BLaER1 (cell line): Measurements from ENCODE around the gene GCDH.

Experiments used
- H3K27ac ChIP-seq: shearing (Covaris generic); formaldehyde crosslinking; 2 replicates; pipeline ENCODE4 v1.8.1; 2022
- H3K27me3 ChIP-seq: shearing (Covaris generic); formaldehyde crosslinking; 2 replicates; pipeline ENCODE4 v1.8.1; 2022
- H3K36me3 ChIP-seq: shearing (Covaris generic); formaldehyde crosslinking; 2 replicates; pipeline ENCODE4 v1.8.1; 2022
- H3K4me1 ChIP-seq: shearing (Covaris generic); formaldehyde crosslinking; 2 replicates; pipeline ENCODE4 v1.8.1; 2022
- H3K4me2 ChIP-seq: shearing (Covaris generic); formaldehyde crosslinking; 2 replicates; pipeline ENCODE4 v1.8.1; 2022
- H3K4me3 ChIP-seq: shearing (Covaris generic); formaldehyde crosslinking; 2 replicates; pipeline ENCODE4 v1.8.1; 2022
- H3K9ac ChIP-seq: shearing (Covaris generic); formaldehyde crosslinking; 2 replicates; pipeline ENCODE4 v1.8.1; 2022
- H3K9me3 ChIP-seq: shearing (Covaris generic); formaldehyde crosslinking; 2 replicates; pipeline ENCODE4 v1.8.1; 2022
- H4K20me1 ChIP-seq: shearing (Covaris generic); formaldehyde crosslinking; 2 replicates; pipeline ENCODE4 v1.8.1; 2022
- Cebpa-rat ChIP-seq: shearing (Covaris generic); IDR thresholded peaks from 2 replicates; pipeline ENCODE4 v1.8.1; 2022

GCDH gene

DNA sequence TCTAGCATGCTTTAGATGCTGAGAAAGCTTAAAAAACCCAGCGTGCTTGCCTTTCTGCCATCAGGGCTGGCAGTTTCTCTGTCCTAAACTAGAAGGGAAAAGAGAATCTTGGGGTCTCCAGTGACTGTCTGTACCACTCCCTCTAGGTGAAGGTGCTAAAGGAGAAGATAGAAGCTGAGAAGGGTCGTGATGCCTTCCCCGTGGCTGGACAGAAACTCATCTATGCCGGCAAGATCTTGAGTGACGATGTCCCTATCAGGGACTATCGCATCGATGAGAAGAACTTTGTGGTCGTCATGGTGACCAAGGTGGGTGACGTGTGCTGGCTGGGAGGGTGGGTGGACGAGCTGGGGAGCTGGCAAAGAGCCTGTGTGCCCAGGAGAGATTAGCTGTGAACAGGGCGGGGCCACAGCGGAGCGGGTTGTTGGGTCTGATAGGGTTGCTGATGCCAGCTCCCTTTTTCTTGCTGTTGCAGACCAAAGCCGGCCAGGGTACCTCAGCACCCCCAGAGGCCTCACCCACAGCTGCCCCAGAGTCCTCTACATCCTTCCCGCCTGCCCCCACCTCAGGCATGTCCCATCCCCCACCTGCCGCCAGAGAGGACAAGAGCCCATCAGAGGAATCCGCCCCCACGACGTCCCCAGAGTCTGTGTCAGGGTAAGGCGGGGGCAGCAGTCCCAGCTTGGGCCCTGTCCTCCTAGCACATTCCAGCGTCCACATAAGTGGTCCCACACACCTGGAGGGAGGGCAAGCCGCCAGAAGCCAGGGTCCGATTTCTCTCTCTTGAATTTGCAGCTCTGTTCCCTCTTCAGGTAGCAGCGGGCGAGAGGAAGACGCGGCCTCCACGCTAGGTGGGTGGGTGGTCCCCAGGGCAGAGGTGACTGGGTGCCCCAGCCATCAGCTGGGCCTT is 57.0 kb downstream of the GCDH start:
- peak overlapping the region; percentile 94; the same call in 1 of the 2 replicates for H3K9ac ChIP-seq

DNA sequence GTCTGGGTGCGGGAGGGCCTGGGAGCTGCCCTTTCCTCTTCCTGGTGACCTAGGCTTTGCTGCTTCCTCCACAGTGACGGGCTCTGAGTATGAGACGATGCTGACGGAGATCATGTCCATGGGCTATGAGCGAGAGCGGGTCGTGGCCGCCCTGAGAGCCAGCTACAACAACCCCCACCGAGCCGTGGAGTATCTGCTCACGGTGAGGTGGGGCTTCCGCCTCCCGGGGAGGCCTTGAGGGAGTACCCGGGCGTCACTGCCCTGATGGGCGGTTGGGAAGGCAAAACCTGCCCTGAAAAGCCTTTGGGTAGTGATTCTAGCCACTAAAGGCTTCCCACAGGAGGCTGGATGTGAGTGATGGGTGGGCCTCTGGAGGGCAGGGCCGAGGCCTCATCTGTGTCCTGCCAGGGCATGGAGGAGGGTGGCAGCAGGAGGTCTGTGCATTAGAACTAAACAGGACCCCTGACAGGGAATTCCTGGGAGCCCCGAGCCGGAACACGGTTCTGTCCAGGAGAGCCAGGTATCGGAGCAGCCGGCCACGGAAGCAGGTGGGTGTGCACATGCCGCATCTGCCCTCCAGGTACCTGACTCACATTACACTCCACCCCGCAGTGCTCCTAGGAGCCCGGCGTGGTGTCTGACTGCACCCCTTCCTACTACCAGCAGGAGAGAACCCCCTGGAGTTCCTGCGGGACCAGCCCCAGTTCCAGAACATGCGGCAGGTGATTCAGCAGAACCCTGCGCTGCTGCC is 57.8 kb downstream of the GCDH start:
- Histone ChIP-seq H3K9ac (no peak overlapping the region), H3K4me1 (peaks cover 70% of the 10 kb centered on the region), H4K20me1 (peaks cover 74% of the 10 kb centered on the region), H3K4me3 (no peak overlapping the region), H3K4me2 (no peak overlapping the region), H3K9me3 (no peaks in the 10 kb centered on the region), H3K27me3 (no peaks in the 10 kb centered on the region), H3K27ac (no peak overlapping the region), H3K36me3 (peaks cover 85% of the 10 kb centered on the region)
- no peak for TF ChIP-seq Cebpa-rat

More for the DNA sequence above, 57.0 kb downstream of the GCDH start:
- H3K4me1 ChIP-seq: peaks cover 71% of the 10 kb centered on the region
- peaks cover 85% of the 10 kb centered on the region for H3K36me3 ChIP-seq
- H3K4me3 ChIP-seq: no peak overlapping the region
- no peaks in the 10 kb centered on the region for H3K27me3 ChIP-seq
- TF ChIP-seq Cebpa-rat: no peak
- H3K4me2 ChIP-seq: peak overlapping the region; percentile 87
- no peak overlapping the region for H3K27ac ChIP-seq
- no peaks in the 10 kb centered on the region for H3K9me3 ChIP-seq
- H4K20me1 ChIP-seq: peaks cover 74% of the 10 kb centered on the region
